ENCODE results near the gene LUC7L2. TPM values are rescaled to one million over a fixed set of nuclear protein-coding genes. Genes with fewer than 3 reads are reported as not detected.
A peak's percentile ranks its signal among the peaks of the same experiment; 100 is the strongest.

LUC7L2 gene
- total and polyA plus RNA-seq, 2 experiments from 2014 or later, result 39.7 to 47.3 TPM

GRCh38 chr7:139471740-139472353 lies 112.2 kb downstream of the LUC7L2 start:
- Histone ChIP-seq H3K79me2 (ENCODE audit: insufficient read depth) (no peaks in the 10 kb centered on the region), H3K4me3 (no peak overlapping the region), H3F3A (ENCODE audit: insufficient read depth) (no peaks in the 10 kb centered on the region), H3K27me3 (replicated peaks; ENCODE audit: insufficient read depth) (no peaks in the 10 kb centered on the region), H3K9me2 (ENCODE audit: insufficient read depth) (no peaks in the 10 kb centered on the region), H3K36me3 (ENCODE audit: low read depth) (no peaks in the 10 kb centered on the region), H3K4me1 (ENCODE audit: insufficient read depth) (no peaks in the 10 kb centered on the region), H3K27ac (no peak overlapping the region), H4K20me1 (ENCODE audit: insufficient read depth) (no peaks in the 10 kb centered on the region), H3K9me3 (ENCODE audit: low read depth) (peaks cover 3% of the 10 kb centered on the region), H3K9ac (no peak overlapping the region), H3K4me2 (ENCODE audit: unreplicated experiment) (no peak overlapping the region), H2AFZ (no peak overlapping the region)
- peak; percentile 27 for DNase-seq
- in situ Hi-C loops (cut with MboI), result no loop called here
- WGBS, 2 experiments (ENCODE audit: low coverage in 1 of 2, low lambda C conversion rate in 2 of 2, missing lambda C conversion rate in 2 of 2), result 56 to 58% methylated on average over 7 of the region's 7 CpGs
- TF ChIP-seq EZH2 (IDR thresholded peaks at IDR 0.05; ENCODE audit: insufficient read depth, poor library complexity, severe bottlenecking) (no peak), EZH2phosphoT487 (IDR thresholded peaks at IDR 0.05; ENCODE audit: insufficient read depth, low read depth) (no peak)

Small RNA genes lying within 50 kb of the gene (small RNA-seq; reads per million reads assigned to genes)
- gene RNU6-206P (ENCODE audit: low read depth, low replicate concordance) (not detected), gene RNU6-911P (ENCODE audit: low read depth, low replicate concordance) (not detected)

Other genes starting within 250 kb of the LUC7L2 start
- gene UBN2, start 128.7 kb upstream of the LUC7L2 start, total RNA-seq (2014; rRNA removed; shearing (Covaris generic)), result 3.2 and 3.8 TPM in 2 replicates
- 1.0 and 1.2 TPM in 2 replicates for gene UBN2, start 128.7 kb upstream of the LUC7L2 start, polyA plus RNA-seq (2016; fragmentation: Nextera tagmentation; extraction: Ambion mirVana)
- 6.8 and 9.5 TPM in 2 replicates for gene FMC1, start 18.6 kb upstream of the LUC7L2 start, total RNA-seq (2014; rRNA removed; shearing (Covaris generic))
- 30.4 and 35.1 TPM in 2 replicates for gene FMC1, start 18.6 kb upstream of the LUC7L2 start, polyA plus RNA-seq (2016; fragmentation: Nextera tagmentation; extraction: Ambion mirVana)
- gene KLRG2, start 123.8 kb downstream of the LUC7L2 start, total RNA-seq (2014; rRNA removed; shearing (Covaris generic)), result 0.65 TPM in 1 of 2 replicates, not detected in the other
- not detected in 2 replicates for gene KLRG2, start 123.8 kb downstream of the LUC7L2 start, polyA plus RNA-seq (2016; fragmentation: Nextera tagmentation; extraction: Ambion mirVana)
- not detected in 2 replicates for gene CLEC2L, start 163.8 kb downstream of the LUC7L2 start, total RNA-seq (2014; rRNA removed; shearing (Covaris generic))
- gene CLEC2L, start 163.8 kb downstream of the LUC7L2 start, polyA plus RNA-seq (2016; fragmentation: Nextera tagmentation; extraction: Ambion mirVana), result not detected in 2 replicates